NCI-H82 treated with DMSO at 0.1 percent for 48 hours (cell line): ENCODE results near the gene DTWD2.
"Not testable (repeated sequence)": the region's sequence is repeated elsewhere in the genome, so short reads cannot be mapped to it uniquely, and the experiment has no call there.

ENCODE experiments used
- DNase-seq: peaks from one replicate; lab custom pipeline; 2025; ENCODE audit not compliant: unreplicated experiment; lab: John Stamatoyannopoulos, UW

DTWD2 gene

DNA sequence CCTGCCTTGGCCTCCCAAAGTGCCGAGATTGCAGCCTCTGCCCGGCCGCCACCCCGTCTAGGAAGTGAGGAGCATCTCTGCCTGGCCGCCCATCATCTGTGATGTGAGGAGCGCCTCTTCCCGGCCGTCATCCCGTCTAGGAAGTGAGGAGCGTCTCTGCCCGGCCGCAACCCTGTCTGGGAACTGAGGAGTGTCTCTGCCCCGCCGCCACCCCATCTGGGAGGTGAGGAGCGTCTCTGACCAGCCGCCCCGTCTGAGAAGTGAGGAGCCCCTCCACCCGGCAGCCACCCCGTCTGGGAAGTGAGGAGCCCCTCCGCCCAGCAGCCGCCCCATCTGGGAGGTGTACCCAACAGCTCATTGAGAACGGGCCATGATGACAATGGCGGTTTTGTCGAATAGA, 10.5 kb upstream of the DTWD2 start:
- not testable (repeated sequence) for DNase-seq

DNA sequence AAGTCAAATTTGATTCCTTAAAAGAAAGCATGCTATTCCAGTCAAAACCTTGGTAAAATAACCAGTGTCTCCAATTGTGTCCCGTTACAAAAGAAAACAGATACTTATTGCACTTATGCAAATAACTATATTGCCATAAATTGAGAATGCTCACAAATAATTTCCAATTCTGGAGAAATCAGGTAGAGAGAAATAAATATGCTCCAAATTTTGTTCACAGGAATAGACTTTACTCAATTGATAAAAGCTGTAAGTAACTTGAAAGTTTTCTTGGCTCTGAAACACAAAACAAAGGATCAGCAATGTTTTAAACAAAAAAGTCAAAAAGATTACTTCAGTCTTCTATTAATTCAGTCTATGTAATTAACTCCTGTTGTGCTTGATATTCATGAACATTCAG, 7.8 kb upstream of the DTWD2 start:
- DNase-seq, result no peak

DNA sequence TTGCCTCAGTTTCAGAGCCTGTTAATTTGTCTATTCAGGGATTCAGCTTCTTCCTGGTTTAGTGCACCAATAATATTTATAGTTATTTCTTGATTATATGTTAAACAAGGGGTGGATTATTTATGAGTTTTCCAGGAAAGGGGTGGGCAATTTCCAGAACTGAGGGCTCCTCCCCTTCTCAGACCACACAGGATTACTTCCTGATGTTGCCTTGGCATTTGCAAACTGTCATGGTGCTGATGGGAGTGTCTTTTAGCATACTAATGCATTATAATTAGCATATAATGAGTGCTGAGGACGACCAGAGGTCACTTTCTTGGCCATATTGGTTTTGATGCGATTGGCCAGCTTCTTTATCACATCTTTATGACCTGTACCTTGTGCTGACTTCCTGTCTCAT, 6.2 kb upstream of the DTWD2 start:
- DNase-seq, result no peak

DNA sequence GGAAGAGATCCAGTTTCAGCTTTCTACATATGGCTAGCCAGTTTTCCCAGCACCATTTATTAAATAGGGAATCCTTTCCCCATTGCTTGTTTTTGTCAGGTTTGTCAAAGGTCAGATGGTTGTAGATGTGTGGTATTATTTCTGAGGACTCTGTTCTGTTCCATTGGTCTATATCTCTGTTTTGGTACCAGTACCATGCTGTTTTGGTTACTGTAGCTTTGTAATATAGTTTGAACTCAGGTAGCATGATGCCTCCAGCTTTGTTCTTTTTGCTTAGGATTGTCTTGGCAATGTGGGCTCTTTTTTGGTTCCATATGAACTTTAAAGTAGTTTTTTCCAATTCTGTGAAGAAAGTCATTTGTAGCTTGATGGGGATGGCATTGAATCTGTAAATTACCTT, 4.8 kb upstream of the DTWD2 start:
- not testable (repeated sequence) for DNase-seq

DNA sequence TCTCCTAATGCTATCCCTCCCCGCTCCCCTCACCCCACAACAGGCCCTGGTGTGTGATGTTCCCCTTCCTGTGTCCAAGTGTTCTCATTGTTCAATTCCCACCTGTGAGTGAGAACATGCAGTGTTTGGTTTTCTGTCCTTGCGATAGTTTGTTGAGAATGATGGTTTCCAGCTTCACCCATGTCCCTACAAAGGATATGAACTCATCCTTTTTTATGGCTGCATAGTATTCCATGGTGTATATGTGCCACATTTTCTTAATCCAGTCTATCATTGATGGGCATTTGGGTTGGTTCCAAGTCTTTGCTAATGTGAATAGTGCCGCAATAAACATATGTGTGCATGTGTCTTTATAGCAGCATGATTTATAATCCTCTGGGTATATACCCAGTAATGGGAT, 3.7 kb upstream of the DTWD2 start:
- DNase-seq, result not testable (repeated sequence)

DNA sequence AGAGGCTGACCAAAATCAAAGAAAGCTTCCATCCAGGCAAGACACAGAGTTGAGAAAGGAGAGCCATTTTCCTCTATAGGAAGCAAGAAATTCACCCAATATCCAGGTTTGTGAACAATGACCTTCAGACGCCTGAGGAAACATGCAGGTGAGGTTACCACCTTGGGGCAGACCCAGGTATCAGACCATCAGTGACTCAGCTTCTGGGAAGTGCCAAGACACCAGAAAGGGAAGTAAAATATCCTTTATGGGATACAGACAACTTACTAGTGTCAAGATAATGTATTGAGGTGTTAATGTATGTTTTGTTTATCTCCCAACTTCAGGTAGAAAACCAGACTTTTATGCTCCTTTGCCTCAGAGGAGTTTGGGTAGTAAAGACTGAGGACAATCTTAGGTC, 2.2 kb upstream of the DTWD2 start:
- no peak for DNase-seq

DNA sequence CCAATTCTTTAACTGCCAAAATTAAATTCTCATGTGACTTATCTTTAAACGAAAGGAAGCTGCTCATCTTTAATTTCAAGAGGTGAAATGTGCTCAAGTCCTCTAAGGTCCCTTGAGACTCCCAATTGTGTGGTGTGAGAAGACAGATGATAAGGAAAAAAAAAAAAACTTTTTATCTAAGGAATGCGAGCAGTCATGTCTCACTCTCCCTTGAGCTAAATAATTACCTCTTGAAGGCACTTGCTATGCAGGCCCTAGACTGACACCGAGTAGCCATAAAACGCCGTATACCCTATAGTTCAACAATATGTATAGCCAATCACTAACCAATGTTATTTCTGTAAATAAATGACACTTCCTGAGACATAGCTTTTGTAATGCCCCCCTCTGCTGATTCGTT, 1.5 kb upstream of the DTWD2 start:
- DNase-seq, result no peak

DNA sequence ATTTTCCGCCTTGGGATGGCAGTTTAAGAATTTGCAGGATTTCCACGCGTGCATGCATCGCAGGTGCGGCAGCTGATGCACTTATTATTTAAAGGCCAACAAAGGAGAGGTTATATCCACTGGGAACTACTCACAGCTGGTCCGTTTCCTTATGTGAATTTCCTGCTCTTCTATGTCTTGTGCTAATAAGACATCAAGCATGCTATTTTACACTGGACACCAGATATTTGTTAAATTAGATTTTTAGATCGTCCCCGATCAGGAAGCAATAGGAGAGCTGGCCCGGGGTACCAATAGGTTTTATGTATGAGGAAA, 476 bp upstream of the DTWD2 start:
- no peak for DNase-seq

DNA sequence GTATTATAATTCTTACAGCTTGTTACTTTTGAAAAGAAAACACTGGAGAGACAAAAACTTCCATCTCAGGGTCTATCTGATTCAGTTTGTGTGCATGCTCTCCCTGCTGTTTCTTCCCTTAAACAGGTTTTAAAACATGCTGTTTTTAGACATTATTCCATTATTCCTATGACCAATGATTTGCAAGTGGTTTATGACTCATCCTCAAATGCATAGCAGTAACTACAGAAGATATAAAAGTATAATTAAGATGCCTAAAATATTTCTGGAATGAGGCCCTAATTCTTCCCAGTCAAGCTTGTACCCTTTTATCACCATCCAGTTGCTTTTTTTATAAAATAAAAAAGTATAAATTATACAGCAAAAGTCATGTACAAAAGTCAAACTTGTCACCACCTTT, 3.7 kb downstream of the DTWD2 start:
- DNase-seq, result no peak

DNA sequence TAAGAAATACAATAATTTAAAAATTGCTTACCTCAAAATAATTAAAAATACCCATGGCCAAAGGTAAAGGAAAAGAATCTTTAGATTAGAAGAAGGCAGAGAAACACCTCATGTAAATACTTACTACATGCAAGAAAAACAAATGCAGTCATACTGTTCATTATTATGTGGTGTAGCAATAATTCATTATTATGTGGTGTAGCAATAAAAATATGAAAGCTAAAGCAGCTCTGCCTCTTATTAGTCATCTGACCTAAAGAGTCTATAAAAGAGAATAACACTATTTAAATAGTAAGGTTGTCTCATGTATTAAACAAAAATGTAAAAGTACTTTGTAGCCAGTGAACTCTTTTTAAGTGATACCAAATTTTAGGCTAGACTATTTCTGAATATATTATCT, 6.6 kb downstream of the DTWD2 start:
- no peak for DNase-seq

DNA sequence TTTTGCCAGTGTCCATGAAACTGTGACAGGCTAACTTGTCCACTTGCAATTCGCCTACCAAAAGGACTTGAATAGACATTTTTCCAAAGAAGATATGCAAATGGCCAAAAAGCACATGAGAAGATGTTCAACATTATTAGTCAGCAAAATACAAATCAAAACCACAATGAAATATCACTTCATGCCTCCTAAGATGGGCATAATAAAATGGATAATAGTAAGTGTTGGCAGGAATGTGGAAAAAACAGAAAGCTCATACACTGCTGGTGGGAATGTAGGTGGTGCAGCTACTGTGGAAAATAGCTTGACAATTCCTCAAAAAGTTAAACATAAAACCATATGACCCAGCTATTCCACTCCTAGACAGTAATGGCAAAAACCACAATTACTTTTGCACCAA, 7.9 kb downstream of the DTWD2 start:
- DNase-seq, result no peak

DNA sequence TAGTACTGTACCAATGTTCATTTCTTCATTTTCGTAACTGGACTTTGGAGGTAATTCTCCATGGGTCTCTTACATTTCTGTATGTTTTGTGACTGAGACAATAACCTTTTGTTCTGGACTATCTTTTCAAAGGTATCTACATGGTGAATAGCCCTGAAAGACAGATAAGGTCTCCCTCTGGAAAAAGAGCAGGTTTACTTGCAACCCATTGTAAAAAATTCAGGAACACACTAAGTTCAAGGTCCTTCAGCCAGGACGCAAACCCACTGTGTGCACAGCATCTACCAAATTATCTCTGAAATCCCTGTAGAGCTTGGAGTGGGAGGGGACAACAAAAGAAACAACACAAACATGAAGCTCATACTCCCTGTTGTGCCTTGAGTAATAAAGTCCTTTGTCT, 8.3 kb downstream of the DTWD2 start:
- DNase-seq, result no peak

DNA sequence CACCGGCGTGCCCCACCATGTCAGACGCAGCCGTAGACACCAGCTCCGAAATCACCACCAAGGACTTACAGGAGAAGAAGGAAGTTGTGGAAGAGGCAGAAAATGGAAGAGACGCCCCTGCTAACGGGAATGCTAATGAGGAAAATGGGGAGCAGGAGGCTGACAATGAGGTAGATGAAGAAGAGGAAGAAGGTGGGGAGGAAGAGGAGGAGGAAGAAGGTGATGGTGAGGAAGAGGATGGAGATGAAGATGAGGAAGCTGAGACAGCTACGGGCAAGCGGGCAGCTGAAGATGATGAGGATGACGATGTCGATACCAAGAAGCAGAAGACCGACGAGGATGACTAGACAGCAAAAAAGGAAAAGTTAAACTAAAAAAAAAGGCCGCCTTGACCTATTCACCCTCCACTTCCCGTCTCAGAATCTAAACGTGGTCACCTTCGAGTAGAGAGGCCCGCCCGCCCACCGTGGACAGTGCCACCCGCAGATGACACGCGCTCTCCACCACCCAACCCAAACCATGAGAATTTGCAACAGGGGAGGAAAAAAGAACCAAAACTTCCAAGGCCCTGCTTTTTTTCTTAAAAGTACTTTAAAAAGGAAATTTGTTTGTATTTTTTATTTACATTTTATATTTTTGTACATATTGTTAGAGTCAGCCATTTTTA, 14.4 kb downstream of the DTWD2 start:
- not testable (repeated sequence) for DNase-seq

DNA sequence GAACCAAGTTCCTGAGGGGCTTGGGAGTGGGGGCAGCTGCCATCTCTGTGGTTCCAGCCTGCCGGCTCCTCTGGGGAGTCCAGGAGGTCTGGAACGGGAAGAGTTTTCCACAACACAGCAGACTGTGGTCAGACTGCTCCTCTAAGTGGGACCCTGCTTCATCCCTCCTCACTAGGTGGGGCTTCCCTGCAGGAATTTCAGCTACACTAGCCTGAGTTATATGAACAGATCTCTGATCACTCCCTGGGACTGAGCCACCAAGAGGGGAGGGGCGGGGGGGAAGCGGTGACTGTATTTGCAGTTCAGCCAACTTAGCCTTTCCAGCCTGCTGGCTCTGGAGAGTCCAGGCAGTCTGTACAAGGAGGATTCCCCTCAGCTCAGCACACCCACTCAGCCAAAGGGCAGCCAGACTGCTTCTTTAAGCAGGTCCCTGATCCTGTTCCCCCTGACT, 19.4 kb downstream of the DTWD2 start:
- DNase-seq, result no peak

DNA sequence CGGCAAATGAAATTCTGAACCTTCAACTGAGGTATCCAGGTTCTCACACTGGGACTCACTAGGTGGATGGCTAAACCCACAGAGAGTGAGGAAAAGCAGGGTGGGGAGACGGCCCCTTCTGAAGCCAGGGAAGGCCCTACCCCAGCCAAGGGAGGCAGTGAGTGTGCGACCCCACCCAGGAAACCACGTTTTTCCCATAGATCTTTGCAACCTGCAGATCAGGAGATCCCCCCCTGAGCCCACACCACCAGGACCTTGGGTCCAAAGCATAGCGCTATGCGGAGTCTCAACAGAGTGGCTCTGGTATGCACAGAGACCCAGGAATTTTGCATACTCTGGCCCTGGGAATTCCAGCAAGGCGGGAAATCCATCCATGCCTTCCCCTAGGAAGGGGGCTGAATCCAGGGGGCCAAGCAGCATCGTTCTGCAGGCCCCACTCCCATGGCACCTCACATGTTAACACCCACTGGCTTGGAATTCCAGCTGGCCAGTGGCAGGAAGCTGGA, 19.9 kb downstream of the DTWD2 start:
- DNase-seq, result no peak

DNA sequence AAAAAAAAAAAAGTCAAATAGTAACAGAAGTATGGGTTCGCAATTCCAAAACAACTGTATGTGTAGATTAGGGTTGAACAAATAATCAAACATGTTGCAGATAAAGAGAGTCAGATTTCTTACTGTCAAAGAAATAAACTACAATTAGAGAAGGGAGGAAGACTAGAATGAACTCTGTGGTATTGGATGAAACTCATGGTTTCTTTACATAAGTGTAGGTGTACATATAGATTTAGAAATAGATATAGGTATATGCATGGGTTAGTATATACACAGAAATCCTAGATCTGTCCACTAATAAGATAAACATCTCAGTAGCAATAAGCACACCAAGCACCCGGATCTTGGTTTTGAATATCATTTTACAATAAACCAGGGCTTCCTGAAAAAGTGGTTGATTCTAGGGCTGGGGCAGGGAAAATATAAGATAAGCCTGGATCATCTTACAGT, 21.3 kb downstream of the DTWD2 start:
- no peak for DNase-seq

DNA sequence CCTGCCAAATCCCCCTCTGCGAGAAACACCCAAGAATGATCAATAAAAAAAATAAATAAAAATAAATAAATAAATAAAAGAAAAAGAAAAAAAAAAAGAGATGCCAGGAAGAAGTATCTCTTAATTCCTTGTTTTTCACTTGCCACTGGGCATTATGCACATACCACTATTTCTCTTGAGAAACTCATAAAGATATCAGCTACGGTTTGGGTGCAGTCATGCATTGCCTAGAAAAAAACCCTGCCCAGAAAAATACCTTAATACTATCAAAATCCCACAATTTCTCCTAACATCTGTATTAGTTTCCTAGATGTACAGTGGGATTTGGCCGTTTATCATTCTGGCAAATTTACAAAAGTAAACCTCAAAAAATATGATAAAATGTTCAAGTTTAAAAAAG, 22.5 kb downstream of the DTWD2 start:
- no peak for DNase-seq

DNA sequence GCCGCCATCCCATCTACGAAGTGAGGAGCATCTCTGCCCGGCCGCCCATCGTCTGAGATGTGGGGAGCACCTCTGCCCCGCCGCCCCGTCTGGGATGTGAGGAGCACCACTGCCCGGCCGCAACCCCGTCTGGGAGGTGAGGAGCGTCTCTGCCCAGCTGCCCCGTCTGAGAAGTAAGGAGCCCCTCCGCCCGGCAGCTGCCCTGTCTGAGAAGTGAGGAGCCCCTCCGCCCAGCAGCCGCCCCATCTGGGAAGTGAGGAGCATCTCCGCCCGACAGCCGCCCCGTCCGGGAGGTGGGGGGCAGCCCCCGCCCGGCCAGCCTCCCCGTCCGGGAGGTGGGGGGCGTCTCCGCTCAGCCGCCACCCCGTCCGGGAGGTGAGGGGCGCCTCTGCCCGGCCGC, 23.4 kb downstream of the DTWD2 start:
- DNase-seq, result not testable (repeated sequence)

DNA sequence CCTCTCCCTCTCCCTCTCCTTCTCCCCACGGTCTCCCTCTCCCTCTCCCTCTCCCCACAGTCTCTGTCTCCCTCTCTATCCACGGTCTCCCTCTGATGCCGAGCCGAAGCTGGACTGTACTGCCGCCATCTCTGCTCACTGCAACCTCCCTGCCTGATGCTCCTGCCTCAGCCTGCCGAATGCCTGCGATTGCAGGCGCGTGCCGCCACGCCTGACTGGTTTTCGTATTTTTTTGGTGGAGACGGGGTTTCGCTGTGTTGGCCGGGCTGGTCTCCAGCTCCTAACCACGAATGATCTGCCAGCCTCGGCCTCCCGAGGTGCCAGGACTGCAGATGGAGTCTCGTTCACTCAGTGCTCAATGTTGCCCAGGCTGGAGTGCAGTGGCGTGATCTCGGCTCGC, 24.0 kb downstream of the DTWD2 start:
- not testable (repeated sequence) for DNase-seq

DNA sequence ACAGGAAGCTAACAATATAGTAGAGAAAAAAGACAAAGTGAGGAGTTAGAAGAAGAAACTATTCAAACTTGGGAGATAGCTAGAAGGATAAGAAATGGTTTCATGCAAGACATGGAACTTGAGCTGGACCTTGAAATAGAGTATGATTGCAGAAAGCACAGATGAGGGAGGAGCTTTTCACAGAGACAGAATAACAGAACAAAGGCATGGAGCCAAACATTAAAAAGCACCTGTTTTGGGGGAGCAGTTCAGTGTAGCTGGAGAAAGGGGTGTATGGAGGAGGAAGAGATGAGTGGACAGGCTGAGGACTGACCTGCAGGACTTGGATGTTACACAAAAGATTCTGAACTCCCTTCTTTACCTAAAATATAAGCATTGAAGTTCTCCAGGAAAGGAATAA, 25.2 kb downstream of the DTWD2 start:
- DNase-seq, result no peak

DNA sequence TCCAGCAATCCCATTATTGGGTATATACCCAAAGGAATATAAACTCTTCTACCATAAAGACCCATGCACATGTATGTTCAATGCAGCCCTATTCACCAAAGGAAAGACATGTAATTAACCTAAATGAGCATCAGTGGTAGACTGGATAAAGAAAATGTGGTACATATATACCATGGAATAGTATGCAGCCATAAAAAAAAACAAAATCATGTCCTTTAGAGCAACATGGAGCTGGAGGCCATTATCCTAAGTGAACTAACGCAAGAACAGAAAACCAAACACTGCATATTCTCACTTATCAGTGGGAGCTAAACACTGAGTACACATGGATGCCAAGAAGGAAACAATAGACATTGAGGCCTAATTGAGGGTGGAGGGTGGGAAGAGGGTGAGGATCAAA, 27.8 kb downstream of the DTWD2 start:
- DNase-seq, result no peak

DNA sequence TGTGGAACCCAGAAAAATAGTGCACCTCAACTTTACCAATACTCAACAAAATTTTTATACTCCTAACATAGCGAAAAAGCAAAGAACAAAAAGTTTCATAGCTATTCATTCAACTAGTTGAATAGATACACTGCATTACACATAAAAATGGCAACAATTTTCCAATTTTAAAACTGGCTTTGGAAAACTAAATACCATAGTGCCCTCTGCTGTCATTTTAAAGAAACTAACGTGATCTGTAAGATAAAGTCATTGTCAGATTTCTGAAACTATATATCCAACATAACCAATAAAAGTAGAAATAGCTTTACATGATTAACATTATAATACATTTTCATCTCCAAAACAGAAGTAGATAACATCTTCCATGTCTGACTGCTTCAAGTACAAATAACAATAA, 31.6 kb downstream of the DTWD2 start:
- DNase-seq, result no peak

DNA sequence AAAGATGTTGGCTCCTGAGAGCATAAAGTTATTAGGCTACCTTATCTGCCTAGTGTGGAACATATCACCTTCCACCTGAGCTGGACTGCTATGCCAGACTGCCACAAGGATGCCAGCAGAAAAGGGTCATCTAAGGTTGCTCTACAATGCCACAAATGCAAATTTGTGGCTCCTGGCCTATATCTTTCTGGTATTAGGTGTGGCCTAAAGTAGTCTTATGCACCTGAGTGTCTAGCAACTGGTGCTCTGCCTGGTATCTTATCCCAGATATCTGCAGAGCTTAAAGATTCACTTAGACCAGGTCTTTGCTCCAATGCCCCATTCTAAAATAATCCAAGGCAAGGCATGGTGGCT, 34.7 kb downstream of the DTWD2 start:
- DNase-seq, result no peak
